ENCODE measurements around the gene ZNF831.

ZNF831 gene

DNA sequence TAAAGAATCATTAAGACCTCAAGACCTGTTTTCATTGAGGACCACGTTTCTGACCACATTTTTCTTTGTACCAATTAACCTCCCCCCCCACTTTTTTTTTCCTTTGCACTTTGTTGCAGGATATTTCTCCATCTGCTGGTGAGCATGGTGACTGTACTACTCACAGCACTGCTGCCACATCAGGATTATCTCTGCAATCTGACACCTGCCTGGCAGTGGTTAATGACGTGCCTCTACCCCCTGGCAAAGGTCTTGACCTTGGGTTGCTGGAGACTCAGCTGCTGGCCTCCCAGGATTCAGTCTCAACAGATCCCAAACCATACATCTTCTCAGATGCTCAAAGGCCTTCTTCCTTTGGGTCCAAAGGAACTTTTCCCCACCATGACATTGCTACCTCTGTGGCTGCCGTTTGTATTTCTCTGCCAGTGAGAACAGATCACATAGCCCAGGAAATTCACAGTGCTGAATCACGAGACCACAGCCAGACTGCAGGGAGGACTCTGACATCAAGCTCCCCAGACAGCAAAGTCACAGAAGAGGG is 90.2 kb downstream of the ZNF831 start:
- no peak for DNase-seq

- no peak for DNase-seq
These were observed 91.6 kb downstream of the ZNF831 start for GRCh38 chr20:59255256-59255655.

DNA sequence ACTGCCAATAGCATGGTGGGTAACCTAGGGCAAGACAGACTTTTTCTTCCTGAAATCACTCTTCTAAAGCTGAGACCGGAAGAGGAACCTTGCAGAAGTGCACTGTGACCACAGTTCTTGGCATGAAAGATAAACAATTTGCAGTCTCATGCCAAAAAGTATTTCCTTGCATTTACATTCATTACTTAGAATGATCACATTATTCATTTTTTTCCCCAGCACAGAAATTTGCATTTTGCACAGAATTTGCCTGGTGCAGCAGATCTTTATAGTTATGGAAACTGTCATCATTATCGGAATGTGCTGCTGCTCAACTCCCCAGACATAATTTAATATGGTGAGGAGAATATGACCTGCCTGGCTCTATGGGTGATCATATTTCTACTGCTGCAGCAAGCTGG is 94.6 kb downstream of the ZNF831 start:
- no peak for DNase-seq

GRCh38 chr20:59259946-59260345 is 96.3 kb downstream of the ZNF831 start:
- DNase-seq = no peak

DNA sequence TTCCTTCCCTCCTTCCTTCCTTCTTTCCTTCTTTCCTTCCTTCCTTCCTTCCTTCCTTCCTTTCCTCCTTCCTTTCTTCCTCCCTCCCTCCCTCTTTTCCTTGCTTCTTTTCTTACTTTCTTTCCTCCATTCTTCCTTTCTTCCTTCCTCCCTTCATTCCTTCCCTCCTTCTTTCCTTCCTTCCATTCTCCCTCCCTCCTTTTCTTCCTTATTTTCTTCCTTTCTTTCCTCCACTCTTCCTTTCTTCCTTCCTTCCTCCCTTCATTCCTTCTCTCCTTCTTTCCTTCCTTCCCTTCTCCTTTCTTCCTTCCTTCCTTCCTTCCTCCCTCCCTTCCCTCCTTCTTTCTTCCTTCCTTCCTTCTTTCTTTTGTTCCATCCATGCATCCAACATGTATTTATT is 101.7 kb downstream of the ZNF831 start:
- DNase-seq = no peak

- no peak for DNase-seq
These were observed 105.2 kb downstream of the ZNF831 start for GRCh38 chr20:59268870-59269269.

DNA sequence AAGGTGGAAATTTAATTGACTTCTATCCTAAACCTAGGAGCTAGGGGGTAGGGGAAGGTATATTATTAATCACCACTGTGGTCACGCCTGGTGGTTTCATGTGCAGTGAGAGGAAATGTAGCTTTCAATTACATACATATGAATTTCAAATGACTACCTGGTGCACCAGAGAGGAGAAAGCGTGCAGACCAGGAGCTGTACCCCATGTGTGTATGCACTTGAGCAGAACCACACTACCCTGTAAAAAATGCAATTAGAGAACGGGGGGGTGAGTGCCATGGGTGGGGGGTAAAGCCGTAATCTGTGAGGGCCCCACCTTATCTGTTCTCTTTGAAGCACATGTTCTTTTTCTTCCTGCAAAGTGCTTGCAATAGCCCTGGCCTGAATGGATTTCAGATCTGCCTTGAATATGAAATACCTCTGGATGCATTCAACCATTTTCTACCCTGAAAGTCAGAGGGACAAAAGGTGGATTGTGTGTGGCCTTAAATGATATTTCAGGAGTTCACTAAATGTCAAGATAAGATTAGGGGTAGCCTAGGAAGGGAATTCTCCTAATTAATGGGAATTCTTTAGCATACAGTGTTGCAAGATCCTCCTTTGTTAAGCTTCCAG is 105.9 kb downstream of the ZNF831 start:
- DNase-seq = no peak

- no peak for DNase-seq
These were observed 106.8 kb downstream of the ZNF831 start for GRCh38 chr20:59270380-59270779.

- DNase-seq = no peak
These were observed 110.2 kb downstream of the ZNF831 start for GRCh38 chr20:59273739-59274357.

GRCh38 chr20:59276938-59277337 is 113.3 kb downstream of the ZNF831 start:
- DNase-seq = no peak

DNA sequence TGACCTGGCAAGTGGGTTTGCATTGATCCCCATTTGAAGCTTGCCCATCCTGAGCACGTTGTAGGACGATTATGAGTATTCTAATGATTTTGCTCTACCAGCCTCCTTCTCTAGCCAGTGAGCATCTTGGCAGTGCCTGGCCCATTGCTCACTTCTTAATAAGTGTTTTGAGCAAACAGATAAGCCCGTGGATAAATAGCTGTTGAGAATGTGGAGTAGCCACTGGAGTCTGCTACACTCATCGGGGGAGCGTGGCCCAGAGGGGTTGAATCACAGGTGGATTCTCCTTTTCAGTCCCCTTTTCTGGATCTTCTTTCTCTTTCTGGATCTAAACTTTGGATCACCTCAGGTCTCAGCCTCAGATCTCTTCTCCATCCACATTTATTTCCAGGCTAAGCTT is 120.8 kb downstream of the ZNF831 start:
- no peak for DNase-seq

DNA sequence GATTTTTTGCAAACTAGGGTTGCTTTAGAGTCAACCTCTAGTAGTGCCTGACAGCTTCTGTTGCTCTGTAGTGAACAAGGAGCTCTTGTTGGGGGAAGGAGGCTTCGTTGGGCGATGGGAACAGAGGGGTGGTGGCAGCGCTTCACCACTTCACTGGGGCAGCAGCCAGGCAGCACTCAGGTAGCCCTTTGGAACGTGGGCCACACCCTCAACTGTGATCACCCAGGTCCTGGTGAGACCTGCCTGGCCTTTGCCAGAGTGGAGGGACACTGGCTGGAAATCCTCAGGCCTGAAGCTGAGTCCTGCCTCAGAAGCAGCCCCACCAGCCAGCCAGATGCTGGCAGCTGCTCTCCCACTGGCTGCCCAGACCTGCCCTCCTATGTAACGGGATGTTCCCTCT is 126.4 kb downstream of the ZNF831 start:
- DNase-seq = no peak

DNA sequence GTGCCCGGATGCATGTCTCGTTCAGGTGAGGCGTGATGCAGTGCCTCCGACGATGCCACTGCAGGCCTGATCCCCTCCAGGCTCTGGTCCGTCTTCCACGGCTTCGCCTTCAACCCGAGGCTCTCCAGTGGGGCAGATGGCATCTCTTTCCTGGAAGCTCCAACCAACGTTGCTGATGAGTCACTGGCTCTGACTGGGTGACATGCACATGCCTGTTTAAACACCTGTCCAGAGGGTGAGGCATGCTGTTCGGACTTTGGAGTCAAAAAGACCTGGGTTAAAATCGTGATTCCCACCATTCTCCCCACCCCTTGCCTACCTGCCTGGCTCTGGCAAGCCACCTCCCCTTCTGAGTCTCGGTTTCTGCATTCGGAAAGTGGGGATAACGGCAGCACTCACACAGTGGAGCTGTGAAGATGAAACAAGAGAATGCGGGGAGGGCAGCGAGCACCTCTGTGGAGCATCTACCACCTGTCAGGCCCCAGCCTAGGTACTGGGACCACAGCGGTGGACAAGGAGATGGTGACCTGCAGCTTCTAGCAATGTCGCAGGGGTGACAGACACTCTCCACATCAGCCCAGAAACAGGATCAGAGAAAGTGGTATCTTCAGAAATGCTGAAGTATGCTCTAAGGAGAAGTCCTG is 128.2 kb downstream of the ZNF831 start:
- DNase-seq = no peak

DNA sequence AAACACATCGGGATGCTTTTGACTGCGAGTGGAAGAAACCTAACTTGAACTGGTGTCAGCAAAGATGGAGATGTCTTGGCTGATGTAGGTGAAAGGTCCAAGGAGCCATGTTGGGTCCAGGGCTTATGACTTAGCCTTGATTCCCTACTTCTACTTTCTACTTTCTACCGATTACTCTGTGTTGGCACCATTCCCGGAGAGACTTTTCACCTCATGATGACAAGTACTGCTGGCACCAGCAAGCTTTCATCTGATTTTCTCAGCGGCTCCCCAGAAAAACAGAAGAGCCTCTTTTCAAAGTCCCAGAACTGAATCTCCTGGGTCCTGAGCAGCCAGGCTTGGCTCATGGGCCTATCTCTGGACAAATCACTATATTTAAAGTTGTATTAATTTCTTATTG is 131.9 kb downstream of the ZNF831 start:
- no peak for DNase-seq

DNA sequence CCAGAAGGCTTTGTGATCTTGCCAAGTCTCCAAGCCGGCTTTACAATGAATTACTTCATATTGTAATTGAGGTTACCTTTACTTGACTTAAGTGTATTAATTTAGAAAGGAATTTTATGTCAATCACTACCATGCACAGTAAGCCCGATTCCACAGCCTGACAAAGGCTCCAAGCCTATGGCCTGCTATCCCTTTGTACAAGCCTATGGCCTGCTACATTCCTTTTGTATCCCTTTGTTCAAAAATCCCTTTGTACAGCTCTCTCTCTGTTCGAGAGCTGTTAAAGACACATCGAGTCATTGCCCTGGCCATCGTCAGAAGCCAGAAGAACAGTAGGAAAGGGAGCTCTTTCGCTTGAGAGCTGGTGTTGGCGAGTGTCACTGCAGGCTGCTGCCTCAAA is 134.1 kb downstream of the ZNF831 start:
- no peak for DNase-seq

- no peak for DNase-seq
These were observed 136.3 kb downstream of the ZNF831 start for GRCh38 chr20:59299945-59300332.

- no peak for DNase-seq
These were observed 136.9 kb downstream of the ZNF831 start, which contains the start of gene EDN3 for GRCh38 chr20:59300333-59301081. Gene EDN3, plus strand, starts transcription at chr20:59300611. Its CDS starts 202 bp downstream, at chr20:59300813.

DNA sequence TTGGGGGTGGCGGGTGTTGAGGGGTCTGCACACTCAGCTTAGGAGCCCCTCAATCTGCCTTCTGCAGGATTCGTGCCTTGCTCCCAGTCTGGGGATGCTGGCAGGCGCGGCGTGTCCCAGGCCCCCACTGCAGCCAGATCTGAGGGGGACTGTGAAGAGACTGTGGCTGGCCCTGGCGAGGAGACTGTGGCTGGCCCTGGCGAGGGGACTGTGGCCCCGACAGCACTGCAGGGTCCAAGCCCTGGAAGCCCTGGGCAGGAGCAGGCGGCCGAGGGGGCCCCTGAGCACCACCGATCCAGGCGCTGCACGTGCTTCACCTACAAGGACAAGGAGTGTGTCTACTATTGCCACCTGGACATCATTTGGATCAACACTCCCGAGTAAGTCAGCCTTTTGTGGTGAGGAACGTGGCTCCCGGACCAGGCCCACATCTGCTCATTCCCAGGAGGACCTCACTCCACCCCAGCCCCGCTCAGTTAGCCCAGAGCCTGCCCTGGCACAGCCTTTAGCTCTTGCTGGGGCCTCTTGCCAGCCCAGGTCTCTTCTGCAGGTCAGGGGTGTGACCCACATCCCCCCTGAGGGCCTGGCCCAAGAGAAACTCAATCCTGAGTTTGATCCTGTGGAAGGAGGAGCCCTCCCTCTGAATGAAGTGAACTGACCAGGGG is 137.9 kb downstream of the ZNF831 start:
- DNase-seq = no peak

DNA sequence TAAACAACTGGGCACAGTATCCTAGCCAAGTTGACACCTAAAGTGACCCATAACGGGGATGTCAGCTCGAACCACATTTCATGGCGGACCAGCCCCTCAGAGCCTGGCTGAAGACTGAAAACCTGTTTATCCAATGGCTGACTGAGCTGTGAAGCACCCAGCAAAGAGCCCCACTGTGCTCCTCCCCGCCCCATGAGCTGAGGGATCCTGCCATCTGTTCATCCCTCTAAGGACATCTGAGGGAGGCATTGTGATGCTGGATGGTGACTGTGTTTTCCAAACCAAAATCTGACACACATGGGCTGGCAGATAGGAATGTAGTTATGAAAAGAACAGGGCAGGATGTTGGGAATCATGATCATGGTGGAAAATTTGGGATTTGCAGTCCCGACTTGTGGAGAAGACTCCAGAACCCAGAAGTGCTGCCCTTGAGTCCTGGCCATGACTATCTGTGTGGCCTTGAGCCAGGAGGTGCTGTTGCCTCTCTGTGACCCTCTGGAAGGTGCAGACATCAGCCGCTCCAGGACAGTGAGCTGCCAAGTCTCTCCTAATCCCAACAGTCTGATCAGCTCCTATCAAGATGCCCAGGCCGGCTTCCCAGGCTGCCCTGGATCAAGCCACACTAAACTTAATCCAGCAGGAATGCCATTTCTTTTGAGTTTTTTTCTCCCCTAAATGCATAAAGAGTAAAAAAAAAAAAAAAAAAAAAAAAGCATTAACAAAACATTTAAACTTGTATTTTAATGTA is 142.5 kb downstream of the ZNF831 start:
- DNase-seq = no peak

DNA sequence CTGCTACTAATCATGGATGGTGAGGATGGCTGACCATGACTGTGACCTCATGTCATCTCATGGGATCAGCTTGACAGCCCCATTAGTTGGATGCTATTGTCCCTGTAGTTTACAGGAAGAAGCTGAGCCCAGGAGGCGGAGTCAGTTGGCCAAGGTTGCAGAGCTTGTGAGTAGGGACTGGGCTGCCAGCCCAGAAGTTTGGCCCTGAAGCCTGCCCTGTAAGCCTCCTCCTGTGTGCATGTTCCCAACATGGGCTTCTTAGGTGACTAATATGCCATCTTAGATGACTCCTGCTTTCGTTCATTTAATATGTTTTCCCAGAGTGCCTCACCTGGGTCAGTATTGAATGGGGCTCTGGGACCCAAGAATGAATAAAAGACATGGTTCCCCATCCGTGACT is 143.6 kb downstream of the ZNF831 start:
- no peak for DNase-seq

Data from activated CD4-positive, CD25-positive, alpha-beta regulatory T cell treated with anti-CD3 and anti-CD28 coated beads, Interleukin-2, amount 50 U/mL, for 72 hours (primary cell).